GM18520 (cell line): ENCODE data around the gene APBA2.
A peak's percentile ranks its signal among the peaks of the same experiment; 100 is the strongest.
"Not testable (repeated sequence)": the region's sequence is repeated elsewhere in the genome, so short reads cannot be mapped to it uniquely, and the experiment has no call there.

Source experiments
- ATAC-seq: cut with Tn5 transposase; IDR thresholded peaks from one replicate; pipeline ENCODE4 v1.9.1; 2021; ENCODE audit not compliant: unreplicated experiment

APBA2 gene

DNA sequence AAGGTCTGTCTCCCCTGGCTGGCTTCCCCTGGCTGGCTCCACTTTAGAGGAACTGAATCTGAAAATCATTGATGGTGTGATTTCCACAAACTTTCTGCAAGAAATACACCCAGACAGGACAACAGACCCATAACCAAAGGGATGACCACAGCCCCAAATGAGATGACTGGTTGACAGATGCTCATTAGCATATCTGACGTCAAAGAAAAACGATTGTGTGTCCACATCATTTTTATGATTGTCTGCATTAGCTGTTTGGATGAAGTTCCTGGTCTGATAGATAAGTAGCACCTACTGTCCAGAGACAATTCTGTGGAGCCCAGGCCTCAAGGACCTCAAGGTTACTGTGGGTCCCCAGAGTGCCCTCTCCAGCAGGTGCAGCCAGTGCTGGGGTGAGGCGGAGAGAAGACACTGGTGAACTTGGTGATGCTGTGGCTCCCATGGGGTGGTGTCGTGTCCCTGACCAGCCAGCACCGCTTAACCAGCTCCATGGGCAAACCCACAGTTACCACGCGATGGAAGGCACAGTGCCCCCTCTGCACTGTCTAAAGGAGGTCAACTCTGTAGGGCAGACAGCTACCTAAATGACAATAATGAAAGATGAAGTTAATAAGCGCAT, 256.5 kb downstream of the APBA2 start:
- ATAC-seq: peak; percentile 42

DNA sequence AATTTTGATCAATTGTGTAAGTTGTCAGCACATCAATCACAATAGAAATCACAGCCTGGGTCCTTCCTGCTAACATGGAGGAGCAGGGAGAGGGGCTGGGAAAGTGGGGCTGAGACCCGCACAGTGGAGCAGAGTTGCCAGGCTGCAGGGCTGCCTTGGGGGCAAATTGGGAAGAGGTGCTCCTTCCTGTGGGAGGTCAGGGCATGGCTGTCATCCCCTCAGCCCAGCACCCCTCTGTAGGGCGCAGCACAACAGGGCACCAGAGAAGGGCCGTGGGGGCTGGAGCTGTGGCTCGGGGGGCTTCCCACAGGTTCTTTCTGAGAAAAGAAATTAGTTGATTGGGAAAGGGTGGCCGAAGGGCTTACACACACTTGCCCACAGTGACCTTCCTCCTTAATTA, 257.5 kb downstream of the APBA2 start:
- ATAC-seq: no peak

DNA sequence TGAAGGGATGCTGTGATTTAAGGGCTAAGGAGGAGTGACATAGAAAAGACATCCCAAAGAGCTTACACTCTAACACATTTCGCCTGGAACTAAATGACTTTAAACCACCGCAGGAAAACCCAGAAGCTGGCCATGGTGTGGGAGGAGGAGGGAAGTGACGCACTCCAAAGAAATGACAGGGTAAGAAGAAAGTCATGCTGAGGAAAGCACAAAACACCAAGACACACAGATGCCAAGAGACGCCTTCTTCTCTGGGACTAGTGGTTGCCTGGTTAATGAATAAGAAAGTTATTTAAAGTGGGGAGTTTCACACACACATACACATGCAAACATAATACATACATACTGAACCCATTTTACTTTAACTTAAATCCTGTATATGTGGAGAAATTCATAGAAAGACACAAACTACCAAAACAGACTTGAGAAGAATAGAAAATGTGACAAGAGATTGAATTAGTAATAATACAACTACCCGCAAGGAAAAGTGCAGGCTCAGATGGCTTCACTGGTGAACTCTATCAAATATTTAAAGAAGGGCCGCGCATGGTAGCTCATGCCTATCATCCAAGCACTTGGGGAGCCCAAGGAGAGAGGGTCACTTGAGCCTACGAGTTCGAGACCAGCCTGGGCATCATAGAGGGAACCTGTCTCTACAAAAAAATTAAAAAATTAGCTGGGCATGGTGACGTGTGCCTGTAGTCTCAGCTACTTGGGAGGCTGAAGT, 258.3 kb downstream of the APBA2 start:
- no peak for ATAC-seq

DNA sequence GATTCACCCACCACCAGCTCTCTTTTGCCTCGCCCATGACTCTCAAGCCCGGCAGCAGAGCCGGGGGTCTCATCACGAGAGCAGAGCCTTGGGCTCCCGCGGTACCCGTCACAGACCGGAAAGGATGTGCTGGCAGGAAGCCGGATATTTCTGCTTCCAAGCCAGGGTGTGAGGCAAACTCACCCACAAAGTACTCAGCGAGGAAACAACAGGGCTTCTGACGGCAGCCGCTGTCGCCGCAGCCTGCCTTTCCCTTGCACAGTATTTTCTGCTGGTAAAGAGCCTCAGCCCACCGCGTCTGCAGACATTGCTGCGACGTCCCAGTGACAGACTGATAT, 263.9 kb downstream of the APBA2 start:
- ATAC-seq: no peak

DNA sequence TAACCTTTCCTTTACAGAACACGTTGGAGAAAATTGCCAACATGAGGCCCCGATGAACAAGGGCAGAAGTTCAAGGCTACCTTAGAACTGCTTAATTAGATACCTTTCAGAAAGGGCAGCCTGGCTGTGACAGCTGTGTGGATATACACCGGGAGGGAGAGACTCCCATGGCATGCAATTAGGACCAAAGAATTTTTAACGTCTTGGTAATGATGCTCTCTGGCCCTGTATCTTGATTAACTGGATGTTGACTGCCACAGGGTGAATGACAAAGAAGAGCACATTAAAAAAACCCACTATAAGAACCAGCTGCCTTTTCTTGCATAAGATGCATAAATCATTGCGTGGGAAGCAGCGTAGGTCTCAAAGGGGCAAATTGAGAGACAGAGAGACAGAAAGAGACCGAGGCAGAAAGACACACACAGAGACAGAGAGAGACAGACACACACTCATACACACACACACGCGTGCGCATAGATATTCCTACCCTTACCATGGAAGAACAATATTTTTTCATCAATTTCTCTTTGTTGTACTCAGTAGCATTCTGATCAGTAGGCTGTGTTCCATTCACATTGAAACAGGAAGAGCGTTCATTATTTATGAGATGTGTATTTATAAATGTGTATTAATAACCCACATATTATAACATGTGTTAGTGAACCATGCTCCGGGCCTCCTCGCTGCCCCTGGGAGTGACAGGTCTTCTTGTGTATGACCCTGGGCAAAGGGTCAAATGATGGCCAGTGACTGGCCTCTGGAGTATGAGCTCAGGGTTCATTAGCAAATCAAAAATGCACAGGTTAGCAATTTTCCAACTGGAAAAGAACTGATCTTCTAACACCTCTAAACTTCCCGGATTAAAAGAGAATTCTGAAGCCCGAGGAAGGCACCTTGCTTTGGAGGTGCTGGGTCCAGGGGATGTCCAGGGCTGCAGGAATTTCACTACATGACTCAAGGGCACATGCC, 265.0 kb downstream of the APBA2 start:
- ATAC-seq: no peak

DNA sequence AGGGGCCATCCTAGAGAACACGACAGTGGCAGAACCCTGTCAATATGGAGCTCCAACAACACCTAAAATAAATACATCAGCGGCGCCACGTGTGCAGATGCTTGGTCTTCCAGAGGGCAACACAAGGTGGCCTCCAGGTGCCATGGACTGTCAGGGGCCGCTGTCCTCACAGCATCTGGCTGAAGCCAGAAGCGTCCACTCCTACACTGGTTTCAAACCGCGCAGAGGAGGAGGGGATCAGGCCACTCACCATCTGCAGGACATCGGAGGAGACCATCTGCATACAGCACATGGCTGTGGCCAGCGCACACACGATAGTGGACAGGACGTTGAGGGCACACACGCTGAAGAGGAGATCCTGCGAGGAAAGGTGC, 265.7 kb downstream of the APBA2 start:
- no peak for ATAC-seq

DNA sequence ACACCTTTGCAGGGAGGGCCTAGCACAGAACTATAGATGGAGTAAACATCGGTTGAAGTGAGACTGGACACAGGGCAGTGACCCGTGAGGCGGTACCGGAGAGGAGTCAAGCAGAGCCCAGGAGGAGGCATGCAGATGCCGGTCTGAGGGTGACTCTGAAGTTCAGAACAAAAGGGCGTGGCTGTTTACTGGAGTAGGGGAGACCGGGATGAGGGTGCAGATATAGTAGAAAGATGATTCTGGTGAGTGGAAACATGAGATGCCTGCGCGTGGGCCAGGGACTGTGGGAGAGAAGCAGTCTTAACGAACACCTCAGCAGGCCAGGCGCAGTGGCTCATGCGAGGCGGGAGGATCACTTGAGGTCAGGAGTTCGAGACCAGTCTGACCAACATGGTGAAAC, 270.7 kb downstream of the APBA2 start:
- ATAC-seq: no peak

DNA sequence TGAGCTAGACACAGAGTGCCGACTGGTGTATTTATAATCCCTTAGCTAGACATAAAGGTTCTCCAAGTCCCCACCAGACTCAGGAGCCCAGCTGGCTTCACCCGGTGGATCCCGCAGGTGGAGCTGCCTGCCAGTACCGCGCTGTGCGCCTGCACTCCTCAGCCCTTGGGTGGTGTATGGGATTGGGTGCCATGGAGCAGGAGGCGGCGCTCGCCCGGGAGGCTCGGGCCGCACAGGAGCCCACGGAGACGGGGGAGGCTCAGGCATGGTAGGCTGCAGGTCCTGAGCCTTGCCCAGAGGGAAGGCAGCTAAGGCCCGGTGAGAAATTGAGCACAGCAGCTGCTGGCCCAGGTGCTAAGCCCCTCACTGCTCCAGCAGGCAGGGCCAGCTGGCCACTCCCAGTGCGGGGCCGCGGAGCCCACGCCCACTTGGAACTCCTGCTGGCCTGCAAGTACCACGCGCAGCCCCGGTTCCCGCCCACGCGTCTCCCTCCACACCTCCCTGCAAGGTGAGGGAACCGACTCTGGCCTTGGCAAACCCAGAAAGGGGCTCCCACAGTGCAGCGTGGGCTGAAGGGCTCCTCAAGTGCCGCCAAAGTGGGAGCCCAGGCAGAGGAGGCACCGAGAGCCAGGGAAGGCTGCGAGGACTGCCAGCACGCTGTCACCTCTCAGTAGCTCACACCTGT, 274.1 kb downstream of the APBA2 start:
- ATAC-seq: no peak

DNA sequence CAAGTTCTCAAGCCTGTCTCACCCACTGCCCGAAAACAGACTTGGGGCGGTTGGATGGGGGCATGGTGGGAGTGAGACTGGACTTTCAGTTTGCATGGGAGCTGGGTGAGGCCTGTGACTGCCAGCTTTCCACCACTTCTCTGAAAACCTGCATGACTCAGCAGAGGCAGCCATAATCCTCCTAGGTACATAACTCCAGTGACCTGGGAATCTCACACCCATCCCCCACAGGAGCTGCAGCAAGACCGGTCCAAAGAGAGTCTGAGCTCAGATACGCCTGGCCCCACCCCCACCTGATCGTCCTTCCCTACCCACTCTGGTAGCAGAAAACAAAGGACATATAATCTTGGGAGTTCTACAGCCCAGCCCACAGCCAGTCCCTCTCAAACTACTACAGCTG, 276.6 kb downstream of the APBA2 start:
- ATAC-seq: no peak

DNA sequence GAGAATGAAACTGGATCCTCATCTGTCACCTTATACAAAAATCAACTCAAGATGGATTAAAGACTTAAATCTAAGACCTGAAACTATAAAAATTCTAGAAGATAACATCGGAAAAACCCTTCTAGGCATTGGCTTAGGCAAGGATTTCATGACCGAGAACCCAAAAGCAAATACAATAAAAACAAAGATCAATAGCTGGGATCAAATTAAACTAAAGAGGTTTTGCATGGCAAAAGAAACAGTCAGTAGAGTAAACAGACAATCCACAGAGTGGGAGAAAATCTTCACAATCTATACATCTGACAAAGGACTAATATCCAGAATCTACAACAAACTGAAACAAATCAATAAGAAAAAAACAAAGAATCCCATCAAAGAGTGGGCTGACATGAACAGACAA, 281.3 kb downstream of the APBA2 start:
- not testable (repeated sequence) for ATAC-seq
